Natural killer cell treated with Interleukin-12 subunit alpha and Interleukin-12 subunit beta and Interleukin-15 and Interleukin-18, amount 100 ng/mL, for 72 hours (primary cell): Measurements from ENCODE around the gene LSR. TPM values are rescaled to one million over a fixed set of nuclear protein-coding genes. Genes with fewer than 3 reads are reported as not detected.
"Not testable (repeated sequence)": the region's sequence is repeated elsewhere in the genome, so short reads cannot be mapped to it uniquely, and the experiment has no call there.

Experiments
- ATAC-seq, 2 donors: fragments of 150-1000 bp; cut with Tn5 transposase in 1 of 2; sonication (Bioruptor Pico), chemical (Tn5 transposase) in 1 of 2; 2 replicates each; pipeline ENCODE4 v1.10.0; 2021
- DNase-seq: peaks from one replicate; pipeline ENCODE4 v3.0.0; 2022; ENCODE audit warnings: low spot score
- H3K27ac Mint-ChIP-seq, 2 donors: 1 replicate in 1 of 2; 2 replicates in 1 of 2; pipeline ENCODE4 v1.8.0; 2022; ENCODE audit warnings: mixed read lengths in 2 of 2, mild to moderate bottlenecking in 1 of 2, moderate library complexity in 1 of 2
- H3K27me3 Mint-ChIP-seq, 2 donors: 1 replicate in 1 of 2; 2 replicates in 1 of 2; pipeline ENCODE4 v1.8.0; 2022; ENCODE audit warnings: mixed read lengths in 2 of 2
- H3K36me3 Mint-ChIP-seq: one replicate; pipeline ENCODE4 v1.8.0; 2022; ENCODE audit warnings: mixed read lengths
- H3K4me1 Mint-ChIP-seq, 2 donors: 1 replicate in 1 of 2; 2 replicates in 1 of 2; pipeline ENCODE4 v1.8.0; 2022; ENCODE audit warnings: low read depth in 2 of 2, mixed read lengths in 2 of 2, mild to moderate bottlenecking in 1 of 2
- H3K4me3 Mint-ChIP-seq: one replicate; pipeline ENCODE4 v1.8.0; 2022; ENCODE audit warnings: mixed read lengths
- H3K9me3 Mint-ChIP-seq: 2 replicates; pipeline ENCODE4 v1.8.0; 2022; ENCODE audit warnings: mixed read lengths
- total RNA-seq, 2 donors: library from RNA; stranded (reverse); gene quantifications; one replicate each; pipeline ENCODE4 v1.2.3, GENCODE V29; 2022

LSR gene
- total RNA-seq, 2 donors from 2014 or later: 1.5 to 2.7 TPM

GRCh38 chr19:35272122-35272719, 23.4 kb downstream of the LSR start:
- no peaks in the 10 kb centered on the region for H3K9me3 Mint-ChIP-seq
- no peak overlapping the region for H3K4me3 Mint-ChIP-seq
- peak overlapping the region in 1 of 2 donors; percentile 70 for H3K27ac Mint-ChIP-seq
- DNase-seq (no peak), ATAC-seq (no peak)
- peaks cover 9% of the 10 kb centered on the region for H3K36me3 Mint-ChIP-seq
- peaks cover 4 to 15% of the 10 kb centered on the region in 2 donors for H3K4me1 Mint-ChIP-seq
- no peaks in the 10 kb centered on the region for H3K27me3 Mint-ChIP-seq

DNA sequence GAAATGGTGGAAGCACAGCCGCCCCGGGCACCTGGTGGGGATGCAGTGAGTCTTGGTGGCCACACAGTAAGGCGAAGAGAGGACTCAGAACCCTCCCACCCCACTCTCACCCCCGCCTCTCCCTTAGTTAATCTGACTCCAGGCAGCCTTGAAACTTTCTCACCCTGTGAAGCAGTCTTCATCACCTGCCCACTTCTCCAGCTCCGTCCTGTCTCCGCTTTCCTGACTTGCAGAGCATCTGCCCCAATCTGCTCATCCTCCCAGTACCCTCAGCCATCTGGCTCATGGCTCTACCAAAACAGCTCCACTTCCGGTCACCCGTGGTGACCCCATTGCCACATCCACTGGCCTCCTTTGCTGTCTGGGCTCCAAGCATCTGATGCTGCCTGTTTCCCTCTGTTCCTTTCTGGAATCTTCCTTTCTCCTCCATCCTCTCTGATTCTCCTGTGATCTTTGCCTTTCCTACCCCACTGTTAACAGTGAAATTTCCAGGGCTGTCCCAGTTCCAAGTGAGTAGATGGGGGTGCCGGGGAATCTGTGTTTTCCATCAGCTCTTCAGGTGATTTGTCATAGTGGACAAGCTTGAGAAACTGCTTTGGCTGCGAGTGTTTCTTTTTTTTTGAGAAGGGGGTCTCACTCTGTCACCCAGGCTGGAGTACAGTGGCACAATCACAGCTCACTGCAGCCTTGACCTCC, 24.3 kb downstream of the LSR start:
- H3K27me3 Mint-ChIP-seq: no peaks in the 10 kb centered on the region
- DNase-seq (no peak), ATAC-seq (no peak)
- no peak overlapping the region for H3K27ac Mint-ChIP-seq
- no peaks in the 10 kb centered on the region for H3K9me3 Mint-ChIP-seq
- peaks cover 4 to 15% of the 10 kb centered on the region in 2 donors for H3K4me1 Mint-ChIP-seq
- no peak overlapping the region for H3K4me3 Mint-ChIP-seq
- peaks cover 9% of the 10 kb centered on the region for H3K36me3 Mint-ChIP-seq

- peaks cover 4 to 15% of the 10 kb centered on the region in 2 donors for H3K4me1 Mint-ChIP-seq
- H3K4me3 Mint-ChIP-seq: no peak overlapping the region
- H3K9me3 Mint-ChIP-seq: no peaks in the 10 kb centered on the region
- DNase-seq: no peak
- no peak for ATAC-seq
- H3K27me3 Mint-ChIP-seq: no peaks in the 10 kb centered on the region
- H3K36me3 Mint-ChIP-seq: peaks cover 9% of the 10 kb centered on the region
- peak overlapping the region in 1 of 2 donors; percentile 25 for H3K27ac Mint-ChIP-seq
These were observed 25.0 kb downstream of the LSR start for GRCh38 chr19:35273686-35274259.

DNA sequence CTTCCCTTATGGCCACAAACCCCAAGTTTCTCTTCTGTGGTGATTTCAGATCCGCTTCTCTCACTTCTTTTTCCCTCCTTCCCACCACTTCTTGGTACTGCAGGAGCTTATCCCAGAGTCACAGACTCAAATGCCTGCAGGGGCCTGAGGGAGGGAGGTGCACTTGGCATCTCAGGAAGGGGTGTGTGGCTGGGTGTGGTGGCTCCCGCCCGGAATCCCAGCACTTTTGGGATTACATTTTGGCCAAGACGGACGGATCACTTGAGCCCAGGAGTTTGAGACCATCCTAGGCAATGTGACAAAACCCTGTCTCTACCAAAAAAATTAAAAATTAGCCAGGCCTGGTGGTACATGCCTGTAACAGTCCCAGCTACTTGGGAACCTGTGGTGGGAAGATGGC, 25.5 kb downstream of the LSR start:
- no peaks in the 10 kb centered on the region for H3K27me3 Mint-ChIP-seq
- DNase-seq: no peak
- H3K4me1 Mint-ChIP-seq: peaks cover 4 to 15% of the 10 kb centered on the region in 2 donors
- no peak for ATAC-seq
- H3K4me3 Mint-ChIP-seq: no peak overlapping the region
- H3K27ac Mint-ChIP-seq: peak overlapping the region in 1 of 2 donors; percentile 25
- H3K9me3 Mint-ChIP-seq: no peaks in the 10 kb centered on the region
- peaks cover 9% of the 10 kb centered on the region for H3K36me3 Mint-ChIP-seq

DNA sequence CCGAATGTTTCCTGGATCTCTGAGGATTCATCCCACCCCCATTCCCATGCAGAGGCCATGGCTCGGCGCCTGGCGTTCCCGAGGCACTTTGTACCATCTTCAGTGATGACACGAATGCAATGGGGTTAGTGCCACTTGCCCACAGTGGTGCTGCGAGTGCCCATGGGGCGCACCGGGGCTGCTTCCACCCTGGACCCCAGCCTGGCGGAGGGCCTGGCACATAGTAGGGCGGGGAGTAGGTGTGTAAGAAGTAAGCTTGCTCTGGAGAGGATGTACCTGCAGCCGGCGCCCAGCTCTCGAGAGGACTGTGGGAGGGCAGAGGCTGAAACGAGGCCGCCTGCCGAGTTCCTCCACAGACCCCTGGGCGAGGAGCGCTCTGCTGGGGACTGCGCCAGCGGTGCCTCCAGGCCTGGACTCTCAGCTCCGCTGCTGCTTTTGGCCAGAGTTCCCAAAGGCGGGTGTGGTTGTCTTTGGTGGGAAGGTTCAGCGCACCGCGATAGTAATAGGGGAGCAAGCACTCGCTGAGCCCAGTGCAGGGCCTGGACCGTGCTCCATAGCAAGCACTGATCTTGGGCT, 28.0 kb downstream of the LSR start:
- Mint-ChIP-seq H3K4me1 (peaks cover 4 to 13% of the 10 kb centered on the region in 2 donors), H3K4me3 (no peak overlapping the region), H3K27ac (peak overlapping the region in 1 of 2 donors; percentile 25), H3K36me3 (peaks cover 9% of the 10 kb centered on the region), H3K27me3 (peaks cover 0 to 3% of the 10 kb centered on the region in 2 donors), H3K9me3 (no peaks in the 10 kb centered on the region)
- DNase-seq (no peak), ATAC-seq (no peak)

DNA sequence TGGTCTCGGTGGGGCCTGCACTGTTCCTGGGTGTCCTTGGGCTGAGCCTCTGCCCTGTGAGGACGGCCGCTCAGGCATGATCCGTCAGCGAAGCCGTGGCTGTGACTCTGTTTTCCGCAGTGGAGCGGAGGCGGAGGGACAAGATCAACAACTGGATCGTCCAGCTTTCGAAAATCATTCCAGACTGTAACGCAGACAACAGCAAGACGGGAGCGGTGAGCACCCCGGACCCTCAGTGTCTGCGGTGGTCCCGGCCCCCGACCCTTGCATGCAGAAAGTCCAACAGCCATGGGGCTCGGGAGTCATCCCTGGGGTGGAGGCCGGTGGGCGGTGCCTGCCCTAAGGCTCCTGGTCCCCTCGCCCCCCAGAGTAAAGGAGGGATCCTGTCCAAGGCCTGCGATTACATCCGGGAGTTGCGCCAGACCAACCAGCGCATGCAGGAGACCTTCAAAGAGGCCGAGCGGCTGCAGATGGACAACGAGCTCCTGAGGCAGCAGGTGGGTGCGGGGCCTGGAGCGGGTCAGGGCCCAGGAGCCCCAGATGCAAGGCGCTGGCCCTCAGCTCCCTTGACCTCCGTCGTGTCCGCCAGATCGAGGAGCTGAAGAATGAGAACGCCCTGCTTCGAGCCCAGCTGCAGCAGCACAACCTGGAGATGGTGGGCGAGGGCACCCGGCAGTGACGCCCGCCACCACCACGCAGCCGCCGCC, 29.9 kb downstream of the LSR start:
- no peak for ATAC-seq
- Mint-ChIP-seq H3K9me3 (no peaks in the 10 kb centered on the region), H3K4me1 (peaks cover 0 to 8% of the 10 kb centered on the region in 2 donors), H3K36me3 (no peaks in the 10 kb centered on the region), H3K27ac (no peak overlapping the region), H3K27me3 (peaks cover 0 to 11% of the 10 kb centered on the region in 2 donors), H3K4me3 (no peak overlapping the region)
- DNase-seq: no peak

DNA sequence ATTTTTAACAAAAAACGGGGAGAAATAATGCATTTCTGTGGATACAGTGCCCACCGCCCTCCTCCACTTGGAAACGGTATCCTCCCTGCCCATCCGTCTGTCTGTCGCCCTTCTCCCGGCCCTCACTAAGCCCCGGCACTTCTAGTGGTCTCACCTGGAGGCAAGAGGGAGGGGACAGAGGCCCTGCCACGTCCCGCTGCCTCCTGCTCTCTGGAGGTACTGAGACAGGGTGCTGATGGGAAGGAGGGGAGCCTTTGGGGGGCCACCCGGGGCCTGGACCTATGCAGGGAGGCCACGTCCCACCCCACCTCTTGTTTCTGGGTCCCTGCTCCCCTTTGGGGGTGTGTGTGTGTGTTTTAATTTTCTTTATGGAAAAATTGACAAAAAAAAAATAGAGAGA, 30.6 kb downstream of the LSR start:
- ATAC-seq (no peak), DNase-seq (no peak)
- H3K36me3 Mint-ChIP-seq: no peaks in the 10 kb centered on the region
- H3K27ac Mint-ChIP-seq: no peak overlapping the region
- H3K4me1 Mint-ChIP-seq: peaks cover 0 to 8% of the 10 kb centered on the region in 2 donors
- H3K9me3 Mint-ChIP-seq: no peaks in the 10 kb centered on the region
- no peak overlapping the region for H3K4me3 Mint-ChIP-seq
- peaks cover 0 to 13% of the 10 kb centered on the region in 2 donors for H3K27me3 Mint-ChIP-seq

DNA sequence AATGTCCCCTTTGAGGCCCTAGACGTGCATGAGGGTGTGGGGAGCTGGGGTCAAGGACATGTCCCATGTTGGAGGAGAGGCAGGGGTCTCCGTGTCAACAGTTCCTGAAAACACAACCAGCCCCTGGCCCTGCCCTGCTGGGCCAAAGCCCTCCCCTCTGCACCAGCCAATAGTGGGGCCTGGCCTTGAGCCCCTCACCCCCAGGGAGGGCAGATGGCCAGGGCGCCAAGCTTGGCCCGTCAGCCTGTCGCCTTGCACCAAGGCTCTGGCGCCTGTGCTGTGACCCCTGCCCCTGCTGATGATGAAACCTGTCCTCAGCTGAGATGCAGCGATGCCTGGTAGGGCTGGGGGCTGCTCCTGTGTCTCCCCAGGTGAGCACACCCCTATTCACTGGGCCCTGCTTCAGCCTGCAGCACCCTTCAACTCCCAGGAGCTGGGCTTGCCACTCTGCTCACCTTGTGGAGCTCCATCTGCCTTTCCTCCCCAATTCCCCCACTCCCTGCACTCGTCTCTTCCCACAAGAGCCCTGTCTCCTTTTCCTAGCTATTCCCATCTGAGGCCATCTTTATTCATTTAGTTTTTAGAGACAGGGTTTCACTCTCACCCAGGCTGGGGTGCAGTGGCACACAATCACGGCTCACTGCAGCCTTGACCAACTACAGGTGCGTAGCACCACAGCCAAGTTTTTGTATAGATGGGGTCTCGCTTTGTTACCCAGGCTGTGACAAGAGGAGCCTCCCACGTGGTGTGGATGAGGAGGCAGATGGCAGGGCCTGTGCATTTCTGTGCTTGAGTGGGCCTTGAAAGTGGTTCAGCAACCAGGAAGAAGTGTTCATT, 31.4 kb downstream of the LSR start:
- DNase-seq: no peak
- Mint-ChIP-seq H3K27ac (no peak overlapping the region), H3K9me3 (no peaks in the 10 kb centered on the region), H3K36me3 (no peaks in the 10 kb centered on the region), H3K27me3 (peaks cover 0 to 14% of the 10 kb centered on the region in 2 donors), H3K4me1 (peaks cover 0 to 8% of the 10 kb centered on the region in 2 donors), H3K4me3 (no peak overlapping the region)
- no peak for ATAC-seq

DNA sequence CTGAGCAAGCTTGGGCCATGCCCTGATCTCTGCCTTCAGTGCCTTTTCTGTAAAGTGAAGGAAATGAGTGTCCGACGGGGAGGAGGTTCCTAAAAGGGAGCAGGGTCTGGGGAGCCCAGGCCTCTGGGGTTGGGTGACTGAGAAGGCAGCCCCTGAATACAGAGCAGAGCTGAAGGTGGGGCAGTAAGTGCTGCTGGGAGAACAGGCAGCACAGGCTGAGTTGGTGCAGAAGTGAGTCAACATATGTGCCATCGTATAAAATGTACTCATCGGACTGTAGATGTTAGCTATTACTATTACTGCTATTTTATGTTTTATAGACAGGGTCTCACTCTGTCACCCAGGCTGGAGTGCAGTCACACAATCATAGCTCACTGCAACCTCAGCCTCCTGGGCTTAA, 32.5 kb downstream of the LSR start:
- DNase-seq (no peak), ATAC-seq (no peak)
- H3K27me3 Mint-ChIP-seq: peaks cover 0 to 14% of the 10 kb centered on the region in 2 donors
- H3K27ac Mint-ChIP-seq: no peak overlapping the region
- H3K9me3 Mint-ChIP-seq: no peaks in the 10 kb centered on the region
- H3K4me3 Mint-ChIP-seq: no peak overlapping the region
- peaks cover 0 to 8% of the 10 kb centered on the region in 2 donors for H3K4me1 Mint-ChIP-seq
- no peaks in the 10 kb centered on the region for H3K36me3 Mint-ChIP-seq

- ATAC-seq (no peak), DNase-seq (no peak)
- Mint-ChIP-seq H3K27me3 (peaks cover 0 to 14% of the 10 kb centered on the region in 2 donors), H3K4me3 (no peak overlapping the region), H3K4me1 (peaks cover 0 to 5% of the 10 kb centered on the region in 2 donors), H3K9me3 (no peaks in the 10 kb centered on the region), H3K27ac (peak overlapping the region in 1 of 2 donors; percentile 30), H3K36me3 (no peaks in the 10 kb centered on the region)
These were observed 35.6 kb downstream of the LSR start for GRCh38 chr19:35284153-35285094.

DNA sequence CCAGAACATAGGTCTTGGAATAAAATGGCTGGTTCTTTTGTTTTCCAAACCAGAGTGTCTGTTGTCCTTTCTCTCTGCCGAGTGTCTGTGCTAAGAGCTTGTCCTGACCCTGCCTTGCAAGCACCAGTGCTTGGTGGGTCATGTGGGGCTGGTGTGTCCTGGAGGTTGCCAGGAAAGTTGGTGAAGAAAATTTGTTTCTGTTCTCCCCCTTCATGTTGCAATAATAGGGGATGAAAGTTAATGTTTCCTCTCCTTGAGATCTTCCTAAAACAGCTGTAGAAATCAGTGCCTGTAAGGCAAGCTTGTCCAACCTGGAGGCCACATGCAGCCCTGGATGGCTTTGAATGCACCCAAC, 36.3 kb downstream of the LSR start:
- H3K36me3 Mint-ChIP-seq: no peaks in the 10 kb centered on the region
- no peak overlapping the region for H3K27ac Mint-ChIP-seq
- no peak for ATAC-seq
- peaks cover 0 to 5% of the 10 kb centered on the region in 2 donors for H3K4me1 Mint-ChIP-seq
- H3K9me3 Mint-ChIP-seq: no peaks in the 10 kb centered on the region
- peaks cover 0 to 14% of the 10 kb centered on the region in 2 donors for H3K27me3 Mint-ChIP-seq
- no peak for DNase-seq
- H3K4me3 Mint-ChIP-seq: no peak overlapping the region

- not testable (repeated sequence) for H3K36me3 Mint-ChIP-seq, H3K4me1 Mint-ChIP-seq, ATAC-seq, H3K27ac Mint-ChIP-seq, H3K9me3 Mint-ChIP-seq, H3K4me3 Mint-ChIP-seq, DNase-seq
- peaks cover 0 to 14% of the 10 kb centered on the region in 2 donors for H3K27me3 Mint-ChIP-seq
These were observed 36.7 kb downstream of the LSR start for GRCh38 chr19:35285465-35285864.
